Liver (tissue), 9 donors: ENCODE results near the gene EIF4G1. TPM values are rescaled to one million over a fixed set of nuclear protein-coding genes. Genes with fewer than 3 reads are reported as not detected.

ENCODE experiments used
- DNase-seq: peaks from one replicate; pipeline ENCODE4 v3.0.0-alpha.2; 2017; ENCODE audit warnings: low spot score
- H3K27ac ChIP-seq, 2 donors: one replicate each; pipeline ENCODE4 v1.7.0; 2013; ENCODE audit warnings: inconsistent platforms in 2 of 2, low read length in 2 of 2, control low read depth in 1 of 2, low read depth in 1 of 2, mild to moderate bottlenecking in 1 of 2
- H3K27me3 ChIP-seq, 4 donors: one replicate each; pipeline versions ENCODE4 v1.6.1 to v1.7.0; 2013; ENCODE audit warnings: low read length in 3 of 4, inconsistent platforms in 1 of 4, mild to moderate bottlenecking in 1 of 4, moderate library complexity in 1 of 4; ENCODE audit not compliant: control insufficient read depth in 4 of 4, insufficient read depth in 4 of 4
- H3K36me3 ChIP-seq, 4 donors: one replicate each; pipeline versions ENCODE4 v1.6.1 to v1.7.0; 2013; ENCODE audit warnings: low read length in 3 of 4, mild to moderate bottlenecking in 3 of 4, low read depth in 1 of 4, moderate library complexity in 1 of 4; ENCODE audit not compliant: control insufficient read depth in 4 of 4, insufficient read depth in 3 of 4
- H3K4me1 ChIP-seq, 4 donors: one replicate each; pipeline versions ENCODE4 v1.6.1 to v1.7.0; 2013; ENCODE audit warnings: low read length in 3 of 4, mild to moderate bottlenecking in 3 of 4, moderate library complexity in 1 of 4; ENCODE audit not compliant: control insufficient read depth in 4 of 4, insufficient read depth in 4 of 4
- H3K4me3 ChIP-seq, 3 donors: one replicate each; pipeline versions ENCODE4 v1.6.1 to v1.7.0; 2013; ENCODE audit warnings: low read length in 3 of 3, control low read depth in 1 of 3, low read depth in 1 of 3, mild to moderate bottlenecking in 1 of 3
- H3K9ac ChIP-seq, 2 donors: one replicate each; pipeline ENCODE4 v1.7.0; 2013; ENCODE audit warnings: low read length in 2 of 2, mild to moderate bottlenecking in 2 of 2, moderate library complexity in 2 of 2, control low read depth in 1 of 2, low read depth in 1 of 2
- H3K9me3 ChIP-seq, 4 donors: one replicate each; pipeline versions ENCODE4 v1.6.1 to v1.7.0; 2013; ENCODE audit warnings: low read length in 3 of 4; ENCODE audit not compliant: control insufficient read depth in 4 of 4
- EGR1 ChIP-seq, 2 donors: IDR thresholded peaks; 2 replicates each; pipeline ENCODE4 v1.6.1; 2016 to 2018; ENCODE audit warnings: antibody characterized with exemption in 2 of 2, low read depth in 2 of 2
- FOXA2 ChIP-seq: IDR thresholded peaks from 2 replicates; pipeline ENCODE4 v1.6.1; 2016; ENCODE audit warnings: antibody characterized with exemption
- GABPA ChIP-seq, 2 donors: IDR thresholded peaks in 1 of 2; conservative IDR thresholded peaks in 1 of 2; 2 replicates each; pipeline ENCODE4 v1.6.1; 2016; ENCODE audit warnings: antibody characterized with exemption in 2 of 2, mild to moderate bottlenecking in 1 of 2, moderate library complexity in 1 of 2
- HNF4A ChIP-seq, 2 donors: conservative IDR thresholded peaks; 2 replicates each; pipeline ENCODE4 v1.6.1; 2016; ENCODE audit warnings: antibody characterized with exemption in 2 of 2, mild to moderate bottlenecking in 2 of 2
- HNF4G ChIP-seq: IDR thresholded peaks from 2 replicates; pipeline ENCODE4 v1.6.1; 2016; ENCODE audit warnings: antibody characterized with exemption
- JUND ChIP-seq, 2 donors: IDR thresholded peaks; 2 replicates each; pipeline ENCODE4 v1.6.1; 2016; ENCODE audit warnings: antibody characterized with exemption in 2 of 2
- NR2F2 ChIP-seq: IDR thresholded peaks from 2 replicates; pipeline ENCODE4 v1.6.1; 2016; ENCODE audit warnings: antibody characterized with exemption
- RXRA ChIP-seq, 2 donors: IDR thresholded peaks; 2 replicates each; pipeline ENCODE4 v1.6.1; 2017 to 2018; ENCODE audit warnings: antibody characterized with exemption in 2 of 2, mild to moderate bottlenecking in 1 of 2
- SP1 ChIP-seq: IDR thresholded peaks from 2 replicates; pipeline ENCODE4 v1.6.1; 2018; ENCODE audit warnings: antibody characterized with exemption, mild to moderate bottlenecking
- TAF1 ChIP-seq: conservative IDR thresholded peaks from 2 replicates; pipeline ENCODE4 v1.6.1; 2016; ENCODE audit warnings: antibody characterized with exemption, mild to moderate bottlenecking
- YY1 ChIP-seq: IDR thresholded peaks from 2 replicates; pipeline ENCODE4 v1.6.1; 2016; ENCODE audit warnings: antibody characterized with exemption, mild to moderate bottlenecking
- WGBS: extraction: QIAGEN DNeasy Blood & Tissue Kit; methylation state at CpG from one replicate; pipeline ENCODE4 v1.1.7; 2013; 5-methylcytosine and 5-hydroxymethylcytosine counted together
- polyA plus RNA-seq, 2 donors: library from polyadenylated mRNA; stranded (reverse) in 1 of 2; unstranded in 1 of 2; fragments of 200-250 nt in 1 of 2; fragments of >200 nt in 1 of 2; fragmentation: Nextera tagmentation in 1 of 2; extraction: Ambion mirVana in 1 of 2; gene quantifications; one replicate each; pipeline versions ENCODE4 v1.2.1 to v1.2.3, GENCODE V29; 2013 to 2015
- total RNA-seq, 2 donors: library from RNA; depleted of rRNA; stranded (reverse); fragments of >200 nt; gene quantifications; one replicate each; pipeline ENCODE4 v1.2.3, GENCODE V29; 2014
- TF ChIP-seq, protein P1 (sequence below): IDR thresholded peaks from 2 replicates; pipeline ENCODE4 v1.6.1; 2016; ENCODE audit warnings: antibody characterized with exemption, mild to moderate bottlenecking
- TF ChIP-seq, protein P2 (sequence below): fragments of 150-350 bp; IDR thresholded peaks from 2 replicates; pipeline ENCODE4 v1.5.1; 2017; ENCODE audit warnings: improper control_type of control experiment, low read depth, low read length; ENCODE audit not compliant: missing input control
- TF ChIP-seq, protein P3 (sequence below): IDR thresholded peaks from 2 replicates; pipeline ENCODE4 v1.6.1; 2016; ENCODE audit warnings: antibody characterized with exemption
- TF ChIP-seq, protein P4 (sequence below): IDR thresholded peaks from 2 replicates; pipeline ENCODE4 v1.6.1; 2016; ENCODE audit warnings: antibody characterized with exemption
- TF ChIP-seq, protein P5 (sequence below): IDR thresholded peaks from 2 replicates; pipeline ENCODE4 v1.6.1; 2016; ENCODE audit warnings: antibody characterized with exemption
- donor health status: healthy.
- donor health status: healthy.
- donor health status: healthy.
- donor health status: healthy.
- donor health status: healthy.

Gene EIF4G1
- total and polyA plus RNA-seq, 4 donors = 140 to 329 (median 207) TPM

DNA sequence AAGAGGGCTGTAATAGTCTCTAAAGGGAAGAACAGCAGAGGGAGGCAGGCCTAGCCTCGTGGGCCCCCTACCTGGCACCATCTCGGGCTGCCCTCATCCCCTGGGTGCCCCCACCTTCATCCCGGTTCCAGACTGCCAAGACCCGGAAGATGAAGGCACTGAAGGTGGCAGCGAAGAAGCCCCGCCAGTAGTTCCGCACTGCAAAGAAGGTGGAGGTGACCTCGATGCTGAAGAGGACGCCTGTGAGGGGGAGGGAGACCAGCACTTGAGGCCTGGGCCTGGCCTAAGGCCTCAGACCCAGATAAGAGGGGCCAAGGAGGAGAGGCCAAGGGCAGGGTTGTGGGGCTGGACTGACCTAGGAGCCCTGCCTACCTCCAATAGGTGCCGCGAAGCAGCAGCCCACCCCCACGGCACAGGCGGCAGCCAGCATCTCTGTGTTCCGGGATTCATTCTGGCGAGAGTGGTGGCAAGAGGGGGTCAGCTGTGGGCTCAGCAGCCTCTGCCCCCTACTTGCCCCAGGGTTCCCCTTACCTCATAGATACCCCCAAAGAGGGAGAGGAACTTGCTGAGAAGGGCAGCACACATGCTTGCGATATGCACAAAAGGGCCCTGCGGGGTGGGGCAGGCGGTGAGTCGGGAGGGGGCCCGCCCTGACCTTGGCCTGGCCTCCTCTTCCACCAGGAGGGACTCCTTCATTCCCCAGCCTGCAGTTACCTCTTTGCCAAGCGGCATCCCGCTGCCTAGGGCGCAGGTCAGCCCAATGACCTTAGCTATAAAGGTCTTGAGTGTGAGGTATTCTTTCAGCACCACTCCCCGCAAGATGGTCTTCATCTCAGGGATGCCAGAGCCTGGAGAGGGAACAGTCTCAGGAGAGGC, 43.1 kb downstream of the EIF4G1 start:
- DNase-seq = no peak

More for the DNA sequence above, 43.1 kb downstream of the EIF4G1 start:
- Histone ChIP-seq H3K4me3 (no peak overlapping the region), H3K4me1 (peaks cover 1 to 16% (median 9%) of the 10 kb centered on the region in 4 donors), H3K27ac (no peak overlapping the region), H3K9ac (no peak overlapping the region), H3K36me3 (no peaks in the 10 kb centered on the region), H3K9me3 (no peaks in the 10 kb centered on the region), H3K27me3 (no peaks in the 10 kb centered on the region)
- WGBS = 94% methylated on average over 24 of the region's 24 CpGs
- TF ChIP-seq EGR1 (IDR thresholded peaks at IDR 0.05; ENCODE audit: low read depth in 2 of 2) = no peak
- TF ChIP-seq, protein P1, sequence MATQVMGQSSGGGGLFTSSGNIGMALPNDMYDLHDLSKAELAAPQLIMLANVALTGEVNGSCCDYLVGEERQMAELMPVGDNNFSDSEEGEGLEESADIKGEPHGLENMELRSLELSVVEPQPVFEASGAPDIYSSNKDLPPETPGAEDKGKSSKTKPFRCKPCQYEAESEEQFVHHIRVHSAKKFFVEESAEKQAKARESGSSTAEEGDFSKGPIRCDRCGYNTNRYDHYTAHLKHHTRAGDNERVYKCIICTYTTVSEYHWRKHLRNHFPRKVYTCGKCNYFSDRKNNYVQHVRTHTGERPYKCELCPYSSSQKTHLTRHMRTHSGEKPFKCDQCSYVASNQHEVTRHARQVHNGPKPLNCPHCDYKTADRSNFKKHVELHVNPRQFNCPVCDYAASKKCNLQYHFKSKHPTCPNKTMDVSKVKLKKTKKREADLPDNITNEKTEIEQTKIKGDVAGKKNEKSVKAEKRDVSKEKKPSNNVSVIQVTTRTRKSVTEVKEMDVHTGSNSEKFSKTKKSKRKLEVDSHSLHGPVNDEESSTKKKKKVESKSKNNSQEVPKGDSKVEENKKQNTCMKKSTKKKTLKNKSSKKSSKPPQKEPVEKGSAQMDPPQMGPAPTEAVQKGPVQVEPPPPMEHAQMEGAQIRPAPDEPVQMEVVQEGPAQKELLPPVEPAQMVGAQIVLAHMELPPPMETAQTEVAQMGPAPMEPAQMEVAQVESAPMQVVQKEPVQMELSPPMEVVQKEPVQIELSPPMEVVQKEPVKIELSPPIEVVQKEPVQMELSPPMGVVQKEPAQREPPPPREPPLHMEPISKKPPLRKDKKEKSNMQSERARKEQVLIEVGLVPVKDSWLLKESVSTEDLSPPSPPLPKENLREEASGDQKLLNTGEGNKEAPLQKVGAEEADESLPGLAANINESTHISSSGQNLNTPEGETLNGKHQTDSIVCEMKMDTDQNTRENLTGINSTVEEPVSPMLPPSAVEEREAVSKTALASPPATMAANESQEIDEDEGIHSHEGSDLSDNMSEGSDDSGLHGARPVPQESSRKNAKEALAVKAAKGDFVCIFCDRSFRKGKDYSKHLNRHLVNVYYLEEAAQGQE = no peak
- no peak for TF ChIP-seq JUND (IDR thresholded peaks at IDR 0.05)
- TF ChIP-seq FOXA2 = no peak
- TF ChIP-seq, protein P2, sequence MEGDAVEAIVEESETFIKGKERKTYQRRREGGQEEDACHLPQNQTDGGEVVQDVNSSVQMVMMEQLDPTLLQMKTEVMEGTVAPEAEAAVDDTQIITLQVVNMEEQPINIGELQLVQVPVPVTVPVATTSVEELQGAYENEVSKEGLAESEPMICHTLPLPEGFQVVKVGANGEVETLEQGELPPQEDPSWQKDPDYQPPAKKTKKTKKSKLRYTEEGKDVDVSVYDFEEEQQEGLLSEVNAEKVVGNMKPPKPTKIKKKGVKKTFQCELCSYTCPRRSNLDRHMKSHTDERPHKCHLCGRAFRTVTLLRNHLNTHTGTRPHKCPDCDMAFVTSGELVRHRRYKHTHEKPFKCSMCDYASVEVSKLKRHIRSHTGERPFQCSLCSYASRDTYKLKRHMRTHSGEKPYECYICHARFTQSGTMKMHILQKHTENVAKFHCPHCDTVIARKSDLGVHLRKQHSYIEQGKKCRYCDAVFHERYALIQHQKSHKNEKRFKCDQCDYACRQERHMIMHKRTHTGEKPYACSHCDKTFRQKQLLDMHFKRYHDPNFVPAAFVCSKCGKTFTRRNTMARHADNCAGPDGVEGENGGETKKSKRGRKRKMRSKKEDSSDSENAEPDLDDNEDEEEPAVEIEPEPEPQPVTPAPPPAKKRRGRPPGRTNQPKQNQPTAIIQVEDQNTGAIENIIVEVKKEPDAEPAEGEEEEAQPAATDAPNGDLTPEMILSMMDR = no peak
- TF ChIP-seq, protein P3, sequence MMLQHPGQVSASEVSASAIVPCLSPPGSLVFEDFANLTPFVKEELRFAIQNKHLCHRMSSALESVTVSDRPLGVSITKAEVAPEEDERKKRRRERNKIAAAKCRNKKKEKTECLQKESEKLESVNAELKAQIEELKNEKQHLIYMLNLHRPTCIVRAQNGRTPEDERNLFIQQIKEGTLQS = no peak
- TF ChIP-seq RXRA (IDR thresholded peaks at IDR 0.05) = no peak
- TF ChIP-seq, protein P4, sequence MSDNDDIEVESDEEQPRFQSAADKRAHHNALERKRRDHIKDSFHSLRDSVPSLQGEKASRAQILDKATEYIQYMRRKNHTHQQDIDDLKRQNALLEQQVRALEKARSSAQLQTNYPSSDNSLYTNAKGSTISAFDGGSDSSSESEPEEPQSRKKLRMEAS = no peak
- no peak for TF ChIP-seq NR2F2
- TF ChIP-seq HNF4A (conservative IDR thresholded peaks at IDR 0.05) = no peak
- TF ChIP-seq HNF4G = no peak
- TF ChIP-seq TAF1 = no peak
- TF ChIP-seq, protein P5, sequence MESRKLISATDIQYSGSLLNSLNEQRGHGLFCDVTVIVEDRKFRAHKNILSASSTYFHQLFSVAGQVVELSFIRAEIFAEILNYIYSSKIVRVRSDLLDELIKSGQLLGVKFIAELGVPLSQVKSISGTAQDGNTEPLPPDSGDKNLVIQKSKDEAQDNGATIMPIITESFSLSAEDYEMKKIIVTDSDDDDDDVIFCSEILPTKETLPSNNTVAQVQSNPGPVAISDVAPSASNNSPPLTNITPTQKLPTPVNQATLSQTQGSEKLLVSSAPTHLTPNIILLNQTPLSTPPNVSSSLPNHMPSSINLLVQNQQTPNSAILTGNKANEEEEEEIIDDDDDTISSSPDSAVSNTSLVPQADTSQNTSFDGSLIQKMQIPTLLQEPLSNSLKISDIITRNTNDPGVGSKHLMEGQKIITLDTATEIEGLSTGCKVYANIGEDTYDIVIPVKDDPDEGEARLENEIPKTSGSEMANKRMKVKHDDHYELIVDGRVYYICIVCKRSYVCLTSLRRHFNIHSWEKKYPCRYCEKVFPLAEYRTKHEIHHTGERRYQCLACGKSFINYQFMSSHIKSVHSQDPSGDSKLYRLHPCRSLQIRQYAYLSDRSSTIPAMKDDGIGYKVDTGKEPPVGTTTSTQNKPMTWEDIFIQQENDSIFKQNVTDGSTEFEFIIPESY = no peak
- TF ChIP-seq SP1 = no peak
- no peak for TF ChIP-seq YY1
- no peak for TF ChIP-seq GABPA (IDR thresholded peaks at IDR 0.05 in 1 of 2, conservative IDR thresholded peaks at IDR 0.05 in 1 of 2)
